IMR-90 (cell line): ENCODE data around the gene CLCN6.

Experiments used
- FOS ChIP-seq: fragments of 150-350 bp; IDR thresholded peaks from 2 replicates; pipeline ENCODE4 v1.6.1; 2016; ENCODE audit warnings: low read depth, low read length
- RAD21 ChIP-seq: IDR thresholded peaks from 2 replicates; pipeline ENCODE4 v1.6.1; 2012; ENCODE audit warnings: low read length, improper control_type of control experiment
- RCOR1 ChIP-seq: IDR thresholded peaks from 2 replicates; pipeline ENCODE4 v1.6.1; 2012; ENCODE audit warnings: mild to moderate bottlenecking, low read length, improper control_type of control experiment; ENCODE audit not compliant: insufficient replicate concordance
- TF ChIP-seq, protein P1 (sequence below): conservative IDR thresholded peaks from 2 replicates; pipeline ENCODE4 v1.5.1; 2012; ENCODE audit warnings: mild to moderate bottlenecking, low read depth, low read length, improper control_type of control experiment

DNA sequence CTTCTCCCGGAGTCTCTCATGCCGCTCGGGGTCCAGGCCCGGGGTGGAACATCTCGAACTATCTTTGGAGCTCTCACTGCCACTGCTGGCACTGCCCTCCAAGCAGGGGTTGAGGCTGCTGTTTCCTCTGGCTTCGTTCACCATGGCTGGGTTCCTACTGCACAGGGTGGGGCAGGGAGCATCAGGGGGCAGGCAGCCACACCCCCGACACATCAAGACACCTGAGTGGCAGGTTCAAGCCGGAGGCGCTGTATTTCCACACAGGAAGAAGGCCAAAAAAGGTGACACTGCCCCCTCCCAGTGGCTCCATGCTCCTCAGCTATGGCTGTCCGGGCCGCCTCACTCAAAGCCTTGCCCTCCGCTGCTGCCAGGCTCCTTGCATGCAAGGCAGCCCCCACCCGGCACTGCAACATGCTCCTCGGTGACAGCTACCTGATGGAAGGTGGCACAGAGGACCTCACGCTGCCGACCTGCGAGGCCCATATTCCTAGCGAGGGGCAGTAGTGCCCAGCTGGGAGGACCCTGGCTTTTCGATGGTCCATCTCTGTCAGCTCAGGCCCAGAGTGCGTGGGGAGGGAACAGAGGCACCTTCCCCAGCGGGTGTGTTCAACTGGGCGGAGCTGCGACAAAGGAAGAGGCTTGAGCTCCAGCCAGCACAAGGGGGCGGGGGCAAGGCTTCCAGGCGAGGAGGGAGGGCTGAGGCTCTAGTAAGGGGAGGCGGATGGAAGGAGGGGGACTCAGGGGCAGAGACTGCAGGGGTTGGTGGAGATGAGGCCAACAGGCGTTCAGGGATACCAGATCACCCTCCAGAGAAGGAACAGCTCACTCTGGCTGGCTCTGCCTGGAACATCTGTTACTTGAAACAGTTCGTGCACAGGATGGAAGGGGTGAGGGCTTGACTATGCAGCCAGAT is 2.8 kb upstream of the CLCN6 start:
- TF ChIP-seq, protein P1, sequence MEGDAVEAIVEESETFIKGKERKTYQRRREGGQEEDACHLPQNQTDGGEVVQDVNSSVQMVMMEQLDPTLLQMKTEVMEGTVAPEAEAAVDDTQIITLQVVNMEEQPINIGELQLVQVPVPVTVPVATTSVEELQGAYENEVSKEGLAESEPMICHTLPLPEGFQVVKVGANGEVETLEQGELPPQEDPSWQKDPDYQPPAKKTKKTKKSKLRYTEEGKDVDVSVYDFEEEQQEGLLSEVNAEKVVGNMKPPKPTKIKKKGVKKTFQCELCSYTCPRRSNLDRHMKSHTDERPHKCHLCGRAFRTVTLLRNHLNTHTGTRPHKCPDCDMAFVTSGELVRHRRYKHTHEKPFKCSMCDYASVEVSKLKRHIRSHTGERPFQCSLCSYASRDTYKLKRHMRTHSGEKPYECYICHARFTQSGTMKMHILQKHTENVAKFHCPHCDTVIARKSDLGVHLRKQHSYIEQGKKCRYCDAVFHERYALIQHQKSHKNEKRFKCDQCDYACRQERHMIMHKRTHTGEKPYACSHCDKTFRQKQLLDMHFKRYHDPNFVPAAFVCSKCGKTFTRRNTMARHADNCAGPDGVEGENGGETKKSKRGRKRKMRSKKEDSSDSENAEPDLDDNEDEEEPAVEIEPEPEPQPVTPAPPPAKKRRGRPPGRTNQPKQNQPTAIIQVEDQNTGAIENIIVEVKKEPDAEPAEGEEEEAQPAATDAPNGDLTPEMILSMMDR: no peak
- no peak; the same call in 1 of the 2 replicates for TF ChIP-seq RAD21
- no peak for TF ChIP-seq RCOR1
- no peak for TF ChIP-seq FOS
